Kidney epithelial cell (primary cell): ENCODE measurements around the gene TBC1D22A. TPM values are rescaled to one million over a fixed set of nuclear protein-coding genes. Genes with fewer than 3 reads are reported as not detected.

Experiments
- DNase-seq: peaks from one replicate; pipeline ENCODE4 v3.0.0-alpha.2; 2010; ENCODE audit warnings: low read depth
- H3K27me3 ChIP-seq: 2 replicates; pipeline ENCODE4 v1.6.0; 2011; ENCODE audit warnings: low read length; ENCODE audit not compliant: control insufficient read depth, insufficient read depth
- H3K36me3 ChIP-seq: 2 replicates; pipeline ENCODE4 v1.5.1; 2011; ENCODE audit warnings: low read length; ENCODE audit not compliant: control insufficient read depth, insufficient read depth
- H3K4me3 ChIP-seq: 2 replicates; pipeline ENCODE4 v1.5.1; 2011; ENCODE audit warnings: low read depth, mild to moderate bottlenecking, control low read depth, low read length
- CTCF ChIP-seq: IDR thresholded peaks from 2 replicates; pipeline ENCODE4 v1.5.1; 2011; ENCODE audit warnings: mild to moderate bottlenecking, moderate library complexity, low read length, control low read depth, inconsistent platforms; ENCODE audit not compliant: insufficient read depth, poor library complexity, severe bottlenecking
- total RNA-seq: library from RNA; depleted of rRNA; stranded (reverse); fragments of >200 nt; gene quantifications from 2 replicates; pipeline ENCODE4 v1.2.3, GENCODE V29; 2015

The TBC1D22A gene
- total RNA-seq, 1 donor from 2014 or later = 25.7 TPM

DNA sequence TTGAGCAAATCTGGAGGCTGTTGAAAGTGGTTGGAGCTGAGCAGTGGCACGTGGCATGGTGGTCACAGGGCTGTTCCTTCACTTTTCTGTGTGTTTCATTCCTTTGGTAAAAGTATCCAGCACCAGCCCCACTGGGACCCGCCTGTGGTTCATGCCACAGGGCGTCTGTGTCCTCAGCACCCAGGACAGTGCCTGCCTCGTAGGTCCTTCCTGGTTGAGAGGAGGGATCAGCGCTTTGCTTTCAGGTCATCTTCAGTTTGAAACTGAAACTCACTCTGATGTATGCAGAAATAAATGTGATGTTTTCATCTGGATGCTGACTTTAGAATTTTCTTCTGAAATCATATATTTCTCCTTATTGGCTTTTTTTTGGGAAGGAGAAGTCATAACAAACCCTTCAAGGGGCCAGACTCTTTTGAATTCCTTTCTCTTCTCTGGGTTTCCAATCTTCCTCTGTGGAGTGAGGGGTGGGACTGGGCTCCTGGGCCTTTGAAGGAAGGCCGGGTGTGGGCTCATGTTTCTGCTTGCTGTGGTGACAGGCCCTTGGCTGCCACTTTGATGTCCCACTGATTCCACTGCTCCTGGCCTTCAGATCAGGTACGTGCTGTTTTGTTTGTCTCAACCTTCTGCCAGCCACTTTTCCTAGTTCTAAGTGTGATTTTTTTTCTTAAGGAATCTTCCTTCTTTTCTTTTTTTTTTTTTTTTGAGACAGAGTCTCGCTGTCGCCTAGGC, 26.2 kb downstream of the TBC1D22A start:
- TF ChIP-seq CTCF = no peak
- H3K27me3 ChIP-seq = no peaks in the 10 kb centered on the region
- no peak overlapping the region for H3K4me3 ChIP-seq
- no peak for DNase-seq
- H3K36me3 ChIP-seq = no peaks in the 10 kb centered on the region

GRCh38 chr22:46789992-46790391, 27.5 kb downstream of the TBC1D22A start:
- DNase-seq = no peak
- H3K27me3 ChIP-seq = no peaks in the 10 kb centered on the region
- H3K36me3 ChIP-seq = no peaks in the 10 kb centered on the region
- TF ChIP-seq CTCF = no peak
- H3K4me3 ChIP-seq = no peak overlapping the region

GRCh38 chr22:46791201-46791731, 28.8 kb downstream of the TBC1D22A start:
- no peak overlapping the region for H3K4me3 ChIP-seq
- TF ChIP-seq CTCF = no peak
- no peak for DNase-seq
- H3K36me3 ChIP-seq = peaks cover 1% of the 10 kb centered on the region
- H3K27me3 ChIP-seq = no peaks in the 10 kb centered on the region

DNA sequence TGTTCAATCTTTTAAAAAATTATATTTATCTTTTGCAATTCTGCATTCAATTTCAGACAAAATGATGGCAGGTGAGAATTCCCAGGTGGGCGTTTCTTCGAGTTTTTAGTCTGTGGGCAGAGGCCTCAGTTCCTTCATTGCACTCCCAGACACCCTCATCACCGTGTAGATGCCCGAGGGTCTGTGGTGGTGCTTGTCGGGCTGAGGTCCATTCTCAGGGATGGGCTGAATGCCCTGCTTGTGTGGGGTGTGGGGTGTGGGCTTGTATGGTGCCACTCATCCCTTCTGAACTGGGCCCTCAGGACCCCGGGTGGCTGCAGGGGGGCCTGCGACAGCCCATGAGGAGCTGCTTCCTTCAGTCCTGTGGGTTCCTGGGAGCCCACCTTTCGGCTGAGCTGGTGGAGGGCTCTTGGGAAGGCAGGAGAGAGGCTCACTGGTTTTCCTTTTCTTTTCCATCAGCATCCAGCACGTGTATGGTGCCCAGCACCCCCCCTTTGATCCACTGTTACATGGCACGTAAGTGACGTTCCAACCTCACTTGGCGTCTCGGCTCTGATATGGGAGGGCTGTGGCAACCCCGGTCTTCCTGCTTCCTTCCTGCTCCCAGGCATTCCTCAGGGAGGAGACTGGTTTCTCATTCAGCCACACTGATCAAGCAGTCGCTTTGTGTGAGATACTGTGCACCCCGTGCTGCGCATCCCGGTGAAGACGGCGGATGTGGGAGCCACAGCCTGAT, 29.8 kb downstream of the TBC1D22A start:
- DNase-seq = no peak
- Histone ChIP-seq H3K36me3 (peaks cover 1% of the 10 kb centered on the region), H3K27me3 (no peaks in the 10 kb centered on the region), H3K4me3 (no peak overlapping the region)
- TF ChIP-seq CTCF = no peak

DNA sequence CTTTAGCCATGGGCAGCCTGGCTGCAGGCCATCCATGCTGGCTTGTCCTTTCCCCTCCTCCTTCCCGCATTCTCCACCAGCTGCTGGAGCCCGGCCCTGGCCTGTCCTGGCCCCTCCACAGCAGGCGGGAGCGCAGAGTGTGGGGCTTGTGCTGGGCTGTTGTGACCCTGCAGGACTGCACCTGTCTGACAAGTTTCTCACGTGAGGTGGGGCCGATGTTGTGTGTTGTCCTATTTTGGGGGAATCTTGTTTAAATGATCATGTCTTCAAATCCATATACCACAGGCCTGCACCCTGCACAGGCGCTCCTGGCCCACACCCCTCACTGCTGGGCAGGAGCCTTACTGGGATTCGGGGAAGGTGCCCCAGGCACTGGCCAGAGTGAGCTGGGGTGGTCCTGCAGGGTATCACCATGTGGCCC, 30.4 kb downstream of the TBC1D22A start:
- Histone ChIP-seq H3K36me3 (peaks cover 1% of the 10 kb centered on the region), H3K4me3 (no peak overlapping the region), H3K27me3 (no peaks in the 10 kb centered on the region)
- DNase-seq = no peak
- no peak for TF ChIP-seq CTCF
